Nephron (organoid): ENCODE measurements around the gene TENT5A.
"Not testable (repeated sequence)": the region's sequence is repeated elsewhere in the genome, so short reads cannot be mapped to it uniquely, and the experiment has no call there.

Experiments
- H3K27ac Mint-ChIP-seq, 3 experiments: 2 replicates each; pipeline ENCODE4 v1.8.0; 2020; ENCODE audit warnings: mixed read lengths in 3 of 3, mild to moderate bottlenecking in 2 of 3, moderate library complexity in 1 of 3
- H3K27me3 Mint-ChIP-seq: 2 replicates; pipeline ENCODE4 v1.8.0; 2021; ENCODE audit warnings: low read depth, mild to moderate bottlenecking, moderate library complexity, mixed read lengths
- H3K36me3 Mint-ChIP-seq: 2 replicates; pipeline ENCODE4 v1.8.0; 2020; ENCODE audit warnings: low read depth, mixed read lengths
- H3K4me1 Mint-ChIP-seq: 2 replicates; pipeline ENCODE4 v1.8.0; 2020; ENCODE audit warnings: mixed read lengths
- H3K4me3 Mint-ChIP-seq, 3 experiments: 2 replicates each; pipeline ENCODE4 v1.8.0; 2020; ENCODE audit warnings: mild to moderate bottlenecking in 3 of 3, mixed read lengths in 3 of 3, moderate library complexity in 2 of 3
- H3K9me3 Mint-ChIP-seq: 2 replicates; pipeline ENCODE4 v1.8.0; 2020; ENCODE audit warnings: mixed read lengths
- CTCF ChIP-seq, 3 experiments: fragments of 200-600 bp; sonication (generic); IDR thresholded peaks; one replicate each; pipeline ENCODE4 v1.5.0; 2021; ENCODE audit warnings: antibody characterized with exemption in 3 of 3; ENCODE audit not compliant: unreplicated experiment in 3 of 3

Gene TENT5A

DNA sequence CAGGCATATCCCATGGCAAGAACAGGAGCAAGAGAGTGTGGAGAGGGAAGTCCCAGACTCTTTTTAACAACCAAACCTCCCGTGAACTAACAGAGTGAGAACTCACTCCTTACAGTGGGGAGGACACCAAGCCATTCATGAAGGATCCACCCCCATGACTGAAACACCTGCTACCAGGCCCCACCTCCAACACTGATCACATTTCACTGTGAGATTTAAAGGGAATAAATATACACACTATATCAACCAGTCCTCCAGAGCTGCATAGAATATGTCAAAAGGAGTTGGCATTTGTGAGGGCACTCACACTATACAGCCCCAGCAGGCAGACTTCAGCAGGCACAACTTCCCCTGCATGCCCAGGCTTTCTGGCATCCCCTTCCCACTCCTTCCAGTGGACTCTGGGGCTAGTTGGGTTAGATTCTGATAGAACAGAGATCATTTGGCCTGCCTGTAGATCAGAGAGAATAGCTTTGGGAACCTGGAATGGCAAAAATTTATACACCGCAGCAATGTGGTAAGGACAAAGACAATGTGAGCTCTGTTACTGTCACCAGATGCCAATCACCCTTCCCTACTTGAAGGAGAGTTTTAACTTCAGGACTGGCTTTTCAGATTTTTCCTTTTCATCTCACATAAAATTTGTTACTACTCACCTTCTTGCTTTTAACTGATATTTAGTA is 25.2 kb upstream of the TENT5A start:
- Mint-ChIP-seq H3K27me3 (no peaks in the 10 kb centered on the region), H3K4me3 (no peak overlapping the region), H3K9me3 (no peaks in the 10 kb centered on the region), H3K4me1 (no peaks in the 10 kb centered on the region), H3K36me3 (no peaks in the 10 kb centered on the region), H3K27ac (no peak overlapping the region)
- TF ChIP-seq CTCF (IDR thresholded peaks at IDR 0.05; ENCODE audit: unreplicated experiment in 3 of 3) = no peak

DNA sequence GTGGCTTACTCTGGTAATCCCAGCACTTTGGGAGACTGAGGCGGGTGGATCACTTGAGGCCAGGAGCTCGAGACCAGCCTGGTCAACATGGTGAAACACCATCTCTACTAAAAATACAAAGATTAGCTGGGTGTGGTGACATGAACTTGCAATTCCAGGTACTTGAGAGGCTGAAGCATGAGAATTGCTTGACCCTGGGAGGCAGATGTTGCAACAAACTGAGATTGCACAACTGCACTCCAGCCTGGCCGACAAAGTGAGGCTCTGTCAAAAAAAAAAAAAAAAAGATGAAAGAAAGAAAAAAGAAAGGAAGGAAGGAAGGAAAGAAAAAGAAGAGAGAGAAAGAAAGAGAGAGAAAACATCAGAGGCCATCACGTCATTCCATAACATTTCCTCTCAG is 23.7 kb upstream of the TENT5A start:
- H3K4me1 Mint-ChIP-seq, H3K36me3 Mint-ChIP-seq, H3K27me3 Mint-ChIP-seq, H3K4me3 Mint-ChIP-seq, H3K27ac Mint-ChIP-seq, H3K9me3 Mint-ChIP-seq: not testable (repeated sequence)

DNA sequence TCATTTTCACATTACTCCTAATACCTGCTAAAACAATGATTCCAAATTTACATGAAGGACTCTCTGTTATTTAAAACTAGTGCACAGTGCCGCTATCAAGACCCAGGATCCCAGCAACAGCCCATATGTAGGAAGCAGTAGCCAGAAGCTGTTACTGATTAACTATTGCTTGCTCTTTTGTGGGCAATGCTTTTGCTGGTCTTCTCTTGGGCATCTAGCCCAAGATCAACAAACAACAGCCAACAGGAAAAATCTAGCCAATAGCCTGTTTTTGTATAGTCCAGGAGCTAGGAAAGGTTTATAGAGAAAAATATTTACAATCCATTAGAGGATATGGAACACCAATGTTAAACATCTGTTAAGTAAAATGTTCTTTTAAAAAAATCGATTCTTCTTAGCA is 22.1 kb upstream of the TENT5A start:
- Mint-ChIP-seq H3K4me1 (no peaks in the 10 kb centered on the region), H3K4me3 (no peak overlapping the region), H3K36me3 (no peaks in the 10 kb centered on the region)

DNA sequence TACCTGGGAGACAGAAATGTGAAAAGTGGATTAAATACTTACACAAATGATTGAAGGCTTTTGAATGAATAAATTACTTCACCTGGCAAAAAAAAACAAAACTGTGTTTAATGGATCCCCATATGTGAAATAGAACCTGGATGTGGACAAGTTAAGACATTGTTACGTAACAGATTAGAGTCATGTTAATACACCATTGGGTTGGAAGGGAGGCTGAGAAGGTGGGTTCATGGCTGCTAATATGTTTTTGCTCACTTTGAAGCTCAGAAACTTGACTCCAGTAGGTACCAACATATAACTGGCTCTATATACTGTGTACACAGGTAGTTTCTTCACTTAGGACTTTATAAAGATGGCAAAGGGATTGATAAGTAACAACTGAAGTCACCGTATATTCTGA is 21.4 kb upstream of the TENT5A start:
- Mint-ChIP-seq H3K27me3 (no peaks in the 10 kb centered on the region), H3K27ac (no peak overlapping the region), H3K4me3 (no peak overlapping the region), H3K9me3 (no peaks in the 10 kb centered on the region), H3K36me3 (no peaks in the 10 kb centered on the region), H3K4me1 (no peaks in the 10 kb centered on the region)
- no peak for TF ChIP-seq CTCF (IDR thresholded peaks at IDR 0.05; ENCODE audit: unreplicated experiment in 3 of 3)

More for the DNA sequence above, 22.1 kb upstream of the TENT5A start:
- no peaks in the 10 kb centered on the region for H3K27me3 Mint-ChIP-seq
- no peak overlapping the region for H3K27ac Mint-ChIP-seq
- TF ChIP-seq CTCF (IDR thresholded peaks at IDR 0.05; ENCODE audit: unreplicated experiment in 3 of 3) = no peak
- no peaks in the 10 kb centered on the region for H3K9me3 Mint-ChIP-seq

GRCh38 chr6:81772741-81773140 is 20.3 kb upstream of the TENT5A start:
- H3K27me3 Mint-ChIP-seq = no peaks in the 10 kb centered on the region
- no peaks in the 10 kb centered on the region for H3K36me3 Mint-ChIP-seq
- peaks cover 6% of the 10 kb centered on the region for H3K4me1 Mint-ChIP-seq
- no peak overlapping the region for H3K4me3 Mint-ChIP-seq
- no peak overlapping the region for H3K27ac Mint-ChIP-seq
- H3K9me3 Mint-ChIP-seq = no peaks in the 10 kb centered on the region
- no peak for TF ChIP-seq CTCF (IDR thresholded peaks at IDR 0.05; ENCODE audit: unreplicated experiment in 3 of 3)

GRCh38 chr6:81771097-81771496 is 18.6 kb upstream of the TENT5A start:
- no peaks in the 10 kb centered on the region for H3K27me3 Mint-ChIP-seq
- no peak for TF ChIP-seq CTCF (IDR thresholded peaks at IDR 0.05; ENCODE audit: unreplicated experiment in 3 of 3)
- no peaks in the 10 kb centered on the region for H3K36me3 Mint-ChIP-seq
- no peaks in the 10 kb centered on the region for H3K9me3 Mint-ChIP-seq
- no peak overlapping the region for H3K4me3 Mint-ChIP-seq
- no peak overlapping the region for H3K27ac Mint-ChIP-seq
- peaks cover 15% of the 10 kb centered on the region for H3K4me1 Mint-ChIP-seq
